ENCODE data around the gene OVCA2.

OVCA2 gene

GRCh38 chr17:2042390-2042847 is 597 bp downstream of the OVCA2 start:
- H3K4me3 ChIP-seq (replicated peaks in 1 of 2; ENCODE audit: low read depth in 2 of 2, low read length in 2 of 2) = peak overlapping the region; percentile 78 to 82
- peak; percentile 40 for TF ChIP-seq CTCF (IDR thresholded peaks at IDR 0.05; ENCODE audit: low read depth, low read length)
- DNase-seq (ENCODE audit: low read depth in 2 of 2) = peak; percentile 44 to 64

DNA sequence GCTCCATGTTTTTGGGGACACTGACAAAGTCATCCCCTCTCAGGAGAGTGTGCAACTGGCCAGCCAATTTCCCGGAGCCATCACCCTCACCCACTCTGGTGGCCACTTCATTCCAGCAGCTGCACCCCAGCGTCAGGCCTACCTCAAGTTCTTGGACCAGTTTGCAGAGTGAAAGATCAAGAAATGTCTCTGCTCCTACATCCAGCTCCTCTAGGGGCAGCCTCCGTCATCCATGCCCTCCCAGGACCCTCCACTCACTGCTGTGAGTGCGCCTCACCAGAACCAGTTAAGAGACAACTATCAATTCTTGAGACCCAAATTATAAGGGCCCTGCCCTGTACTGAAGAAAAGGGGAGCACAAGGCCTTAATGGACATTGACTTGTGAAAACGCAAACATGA is 1.1 kb downstream of the OVCA2 start:
- no peak for TF ChIP-seq CTCF (IDR thresholded peaks at IDR 0.05; ENCODE audit: low read depth, low read length)
- H3K4me3 ChIP-seq (replicated peaks in 1 of 2; ENCODE audit: low read depth in 2 of 2, low read length in 2 of 2) = peak overlapping the region; percentile 78 to 82
- no peak for DNase-seq (ENCODE audit: low read depth in 2 of 2)

GRCh38 chr17:2043785-2044184 is 2.0 kb downstream of the OVCA2 start:
- peak in 1 of 2 donors; percentile 81 for DNase-seq (ENCODE audit: low read depth in 2 of 2)
- TF ChIP-seq CTCF (IDR thresholded peaks at IDR 0.05; ENCODE audit: low read depth, low read length) = no peak
- no peak overlapping the region for H3K4me3 ChIP-seq (replicated peaks in 1 of 2; ENCODE audit: low read depth in 2 of 2, low read length in 2 of 2)

DNA sequence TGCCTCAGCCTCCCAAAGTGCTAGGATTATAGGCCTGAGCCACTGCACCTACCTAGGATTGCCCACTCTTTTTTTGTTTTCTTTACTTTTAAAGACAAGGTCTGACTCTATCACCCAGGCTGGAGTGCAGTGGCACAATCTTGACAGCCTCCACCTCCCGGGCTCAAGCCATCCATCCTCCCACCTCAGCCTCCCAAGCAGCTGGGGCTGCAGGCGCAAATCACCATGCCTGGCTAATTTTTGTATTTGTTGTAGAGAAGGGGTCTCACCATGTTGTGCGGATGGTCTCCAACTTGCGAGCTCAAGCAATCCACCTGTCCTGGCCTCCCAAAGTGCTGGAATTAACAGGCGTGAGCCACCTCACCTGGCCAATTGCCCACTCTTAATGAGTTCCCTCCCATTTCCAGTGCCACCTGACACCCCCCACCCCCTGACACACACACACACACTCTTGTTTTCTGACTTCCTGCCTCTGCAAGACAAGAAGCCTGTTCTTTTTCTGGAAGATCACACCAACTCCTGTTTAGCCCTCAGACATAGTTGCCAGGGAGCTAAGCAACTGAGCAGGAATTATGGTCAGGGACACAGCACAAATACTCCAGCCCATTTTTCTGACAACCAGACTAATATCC is 2.6 kb downstream of the OVCA2 start:
- no peak for DNase-seq (ENCODE audit: low read depth in 2 of 2)
- H3K4me3 ChIP-seq (replicated peaks in 1 of 2; ENCODE audit: low read depth in 2 of 2, low read length in 2 of 2) = no peak overlapping the region
- TF ChIP-seq CTCF (IDR thresholded peaks at IDR 0.05; ENCODE audit: low read depth, low read length) = no peak

DNA sequence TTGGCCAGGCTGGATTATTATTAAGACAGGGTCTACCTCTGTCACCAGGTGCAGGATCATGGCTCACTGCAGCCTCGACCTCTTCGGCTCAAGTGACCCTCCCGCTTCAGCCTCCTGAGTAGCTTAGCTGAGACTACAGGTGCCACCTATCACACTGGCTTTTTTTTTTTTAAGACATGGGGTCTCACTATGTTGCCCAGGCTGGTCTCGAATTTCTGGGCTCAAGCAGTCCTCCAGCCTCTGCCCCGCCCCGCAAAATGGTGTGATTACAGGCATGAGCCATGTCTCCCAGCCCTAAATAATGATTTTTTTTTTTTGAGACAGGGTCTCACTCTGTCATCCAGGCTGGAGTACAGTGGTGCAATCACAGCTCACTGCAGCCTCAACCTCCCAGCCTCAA is 5.8 kb downstream of the OVCA2 start:
- TF ChIP-seq CTCF (IDR thresholded peaks at IDR 0.05; ENCODE audit: low read depth, low read length) = no peak
- no peak overlapping the region for H3K4me3 ChIP-seq (replicated peaks in 1 of 2; ENCODE audit: low read depth in 2 of 2, low read length in 2 of 2)

DNA sequence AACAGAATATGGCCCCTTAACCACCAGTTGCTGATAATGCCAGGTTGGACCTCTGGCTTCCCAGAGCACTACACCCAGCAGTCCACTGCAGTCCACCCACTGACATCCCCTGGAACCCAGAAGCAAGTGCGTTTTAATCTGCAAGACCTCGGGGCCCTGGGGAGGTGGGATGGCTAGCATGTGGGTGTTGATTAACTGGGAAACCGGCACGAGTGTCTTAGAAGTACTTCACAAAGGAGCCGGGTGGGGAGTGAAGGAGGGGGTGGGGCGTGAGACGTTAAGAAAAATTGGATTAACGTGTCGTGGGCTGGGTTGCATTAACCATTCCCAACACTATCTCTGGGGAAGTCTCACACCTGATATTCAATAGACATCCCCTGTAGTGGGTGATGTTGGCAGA is 7.0 kb downstream of the OVCA2 start:
- no peak overlapping the region for H3K4me3 ChIP-seq (replicated peaks in 1 of 2; ENCODE audit: low read depth in 2 of 2, low read length in 2 of 2)
- DNase-seq (ENCODE audit: low read depth in 2 of 2) = no peak
- no peak for TF ChIP-seq CTCF (IDR thresholded peaks at IDR 0.05; ENCODE audit: low read depth, low read length)

More for the DNA sequence above, 5.8 kb downstream of the OVCA2 start:
- DNase-seq (ENCODE audit: low read depth in 2 of 2) = no peak
